HUES48 (cell line): ENCODE results near the gene NHSL1.

ENCODE experiments used
- H3K27ac ChIP-seq: one replicate; pipeline ENCODE4 v1.7.0; 2013; ENCODE audit warnings: low read depth, low read length, inconsistent platforms
- H3K27me3 ChIP-seq: 2 replicates; pipeline ENCODE4 v1.6.1; 2013; ENCODE audit warnings: mild to moderate bottlenecking, low read length; ENCODE audit not compliant: control insufficient read depth, insufficient read depth
- H3K36me3 ChIP-seq: 2 replicates; pipeline ENCODE4 v1.6.1; 2013; ENCODE audit warnings: low read length; ENCODE audit not compliant: control insufficient read depth, insufficient read depth
- H3K4me1 ChIP-seq: 2 replicates; pipeline ENCODE4 v1.6.1; 2013; ENCODE audit warnings: mild to moderate bottlenecking, low read length; ENCODE audit not compliant: control insufficient read depth, insufficient read depth
- H3K4me3 ChIP-seq: 2 replicates; pipeline ENCODE4 v1.5.1; 2013; ENCODE audit warnings: mild to moderate bottlenecking, low read depth, low read length
- H3K9ac ChIP-seq: 2 replicates; pipeline ENCODE4 v1.6.1; 2013; ENCODE audit warnings: mild to moderate bottlenecking, low read depth, low read length, moderate library complexity
- H3K9me3 ChIP-seq: 2 replicates; pipeline ENCODE4 v1.6.1; 2013; ENCODE audit warnings: low read length; ENCODE audit not compliant: control insufficient read depth, insufficient read depth

Gene NHSL1

DNA sequence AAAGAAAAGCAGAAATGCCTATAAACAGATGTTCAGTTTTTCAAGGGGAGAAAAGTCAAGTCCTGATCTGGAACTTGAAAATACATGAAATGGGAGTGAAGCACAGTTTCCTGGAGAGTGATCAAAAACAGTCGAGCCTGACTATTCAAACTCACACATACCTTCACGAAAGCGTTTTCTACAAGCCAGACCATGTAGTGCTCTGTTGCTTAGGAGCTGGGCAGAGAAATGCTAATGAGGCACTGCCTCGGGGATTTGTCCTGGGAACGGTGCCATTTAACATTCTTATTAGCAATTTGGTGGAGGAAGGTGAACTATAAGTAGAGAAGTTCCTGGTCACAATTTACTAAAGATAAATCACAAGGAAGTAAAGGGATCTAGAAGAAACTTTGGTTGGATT is 5.9 kb downstream of the NHSL1 start:
- Histone ChIP-seq H3K4me3 (no peak overlapping the region), H3K36me3 (peaks cover 4% of the 10 kb centered on the region; the same call in 1 of the 2 replicates), H3K9me3 (no peaks in the 10 kb centered on the region), H3K4me1 (peaks cover 48% of the 10 kb centered on the region), H3K9ac (no peak overlapping the region), H3K27me3 (no peaks in the 10 kb centered on the region), H3K27ac (peak overlapping the region; percentile 74)

DNA sequence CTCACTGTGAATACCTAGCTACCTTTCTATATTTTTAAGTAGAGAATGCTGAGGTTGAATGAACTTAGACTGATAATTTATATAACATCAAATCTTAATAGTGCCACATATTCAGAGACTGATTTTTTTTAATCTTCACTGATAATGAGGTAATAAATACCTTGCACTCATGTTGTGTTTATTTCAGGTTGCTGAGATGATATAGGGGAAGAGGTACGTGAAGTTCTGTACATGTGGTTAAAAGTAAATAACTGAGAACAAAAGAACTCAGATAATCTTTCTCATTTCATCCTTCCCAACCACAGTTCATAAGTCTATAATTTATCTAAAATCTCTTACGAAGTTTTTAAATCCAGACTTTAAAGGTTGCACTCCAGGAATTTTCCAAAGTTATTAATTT is 6.4 kb downstream of the NHSL1 start:
- peaks cover 42% of the 10 kb centered on the region for H3K4me1 ChIP-seq
- H3K9me3 ChIP-seq: no peaks in the 10 kb centered on the region
- peaks cover 4% of the 10 kb centered on the region; the same call in 1 of the 2 replicates for H3K36me3 ChIP-seq
- H3K9ac ChIP-seq: no peak overlapping the region
- H3K27me3 ChIP-seq: no peaks in the 10 kb centered on the region
- no peak overlapping the region for H3K4me3 ChIP-seq
- H3K27ac ChIP-seq: peak overlapping the region; percentile 74

DNA sequence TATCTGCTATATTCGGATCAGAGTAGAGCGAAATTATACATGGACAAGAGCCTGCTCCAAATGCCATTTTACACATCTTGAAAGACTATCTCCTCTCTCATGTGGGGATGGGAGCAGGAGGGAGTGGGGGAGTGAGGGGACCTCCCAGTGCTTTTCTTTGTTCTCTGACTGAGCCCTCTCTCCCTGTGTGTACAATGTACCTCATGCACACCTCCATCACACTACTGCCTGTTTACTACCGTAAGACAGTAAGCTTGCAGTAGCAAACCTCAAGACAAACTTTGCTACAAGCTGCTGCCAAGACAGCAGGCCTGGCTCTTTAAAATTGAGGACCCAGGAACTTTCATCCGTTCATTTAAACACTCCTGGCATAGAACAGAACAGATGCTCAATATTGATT is 7.2 kb downstream of the NHSL1 start:
- no peak overlapping the region; the same call in 1 of the 2 replicates for H3K4me3 ChIP-seq
- H3K9me3 ChIP-seq: no peaks in the 10 kb centered on the region
- peaks cover 4% of the 10 kb centered on the region; the same call in 1 of the 2 replicates for H3K36me3 ChIP-seq
- H3K27ac ChIP-seq: no peak overlapping the region
- no peak overlapping the region for H3K9ac ChIP-seq
- peaks cover 38% of the 10 kb centered on the region for H3K4me1 ChIP-seq
- no peaks in the 10 kb centered on the region for H3K27me3 ChIP-seq

DNA sequence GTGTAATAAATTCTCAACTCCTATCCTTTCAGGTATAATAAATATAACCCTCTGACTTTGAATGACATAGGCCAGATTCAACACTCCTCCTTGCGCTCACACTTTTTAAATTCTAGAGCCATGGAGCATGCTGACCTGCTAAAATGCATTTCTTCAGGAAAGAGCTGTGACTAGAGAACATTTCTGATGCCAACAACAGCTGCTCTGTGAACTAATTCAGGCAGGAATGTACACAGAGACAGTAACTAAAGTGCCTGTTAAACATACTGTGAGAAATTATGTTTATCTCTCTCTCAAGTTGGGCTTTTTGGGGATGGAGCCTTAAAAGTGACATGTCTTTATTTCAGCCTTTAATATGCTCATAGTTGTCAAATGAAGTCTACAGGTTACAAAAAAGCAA is 8.3 kb downstream of the NHSL1 start:
- no peak overlapping the region for H3K4me3 ChIP-seq
- H3K9ac ChIP-seq: no peak overlapping the region
- peaks cover 2% of the 10 kb centered on the region; the same call in 1 of the 2 replicates for H3K36me3 ChIP-seq
- H3K9me3 ChIP-seq: no peaks in the 10 kb centered on the region
- peaks cover 41% of the 10 kb centered on the region for H3K4me1 ChIP-seq
- H3K27me3 ChIP-seq: no peaks in the 10 kb centered on the region
- no peak overlapping the region for H3K27ac ChIP-seq

DNA sequence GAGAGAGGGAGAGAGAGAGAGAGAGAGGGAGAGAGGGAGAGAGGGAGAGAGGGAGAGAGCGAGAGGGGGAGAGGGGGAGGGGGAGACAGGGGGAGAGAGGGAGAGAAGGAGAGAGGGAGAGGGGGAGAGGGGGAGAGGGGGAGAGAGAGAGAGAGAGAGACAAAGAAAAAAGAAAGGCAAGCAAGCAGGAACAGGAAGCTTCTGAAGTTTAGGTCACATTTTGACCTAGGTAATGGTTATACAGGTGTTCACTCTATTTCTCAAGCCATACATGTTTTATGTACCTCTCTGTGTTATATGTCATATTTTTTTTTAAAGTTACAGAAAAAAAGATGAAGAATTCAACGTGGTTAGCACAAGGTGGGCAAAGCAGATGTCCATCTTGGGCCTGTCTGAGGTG is 9.4 kb downstream of the NHSL1 start:
- no peak overlapping the region for H3K4me3 ChIP-seq
- peaks cover 52% of the 10 kb centered on the region for H3K4me1 ChIP-seq
- H3K9me3 ChIP-seq: no peaks in the 10 kb centered on the region
- no peaks in the 10 kb centered on the region for H3K27me3 ChIP-seq
- H3K9ac ChIP-seq: no peak overlapping the region
- H3K27ac ChIP-seq: no peak overlapping the region
- H3K36me3 ChIP-seq: no peaks in the 10 kb centered on the region

DNA sequence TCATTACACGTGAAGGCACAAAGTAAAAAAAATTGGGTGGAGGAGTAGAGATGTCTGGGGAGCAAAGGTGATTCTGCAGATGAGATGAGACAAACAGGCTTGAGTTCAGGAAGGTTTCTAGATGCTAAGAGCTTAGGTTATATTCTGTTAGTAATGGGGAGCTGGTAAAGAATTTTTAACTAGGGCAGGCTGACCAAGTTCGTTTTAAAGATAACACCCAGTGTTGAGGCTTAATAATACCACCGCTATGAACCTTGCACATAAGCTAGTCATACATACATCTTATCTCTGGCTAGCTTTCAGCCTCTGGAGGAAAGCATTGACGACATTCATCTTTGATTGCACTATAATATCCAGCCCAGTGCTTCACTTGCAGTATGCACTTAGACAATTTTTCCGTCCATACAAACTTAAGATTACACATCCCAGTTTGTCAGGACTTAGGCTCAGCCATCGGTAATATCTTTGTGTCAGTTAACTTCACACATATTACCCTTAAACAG is 12.1 kb downstream of the NHSL1 start:
- H3K4me1 ChIP-seq: peaks cover 45% of the 10 kb centered on the region
- no peaks in the 10 kb centered on the region for H3K9me3 ChIP-seq
- H3K36me3 ChIP-seq: no peaks in the 10 kb centered on the region
- peak overlapping the region; percentile 82 for H3K27ac ChIP-seq
- no peak overlapping the region for H3K4me3 ChIP-seq
- H3K27me3 ChIP-seq: no peaks in the 10 kb centered on the region
- H3K9ac ChIP-seq: no peak overlapping the region

DNA sequence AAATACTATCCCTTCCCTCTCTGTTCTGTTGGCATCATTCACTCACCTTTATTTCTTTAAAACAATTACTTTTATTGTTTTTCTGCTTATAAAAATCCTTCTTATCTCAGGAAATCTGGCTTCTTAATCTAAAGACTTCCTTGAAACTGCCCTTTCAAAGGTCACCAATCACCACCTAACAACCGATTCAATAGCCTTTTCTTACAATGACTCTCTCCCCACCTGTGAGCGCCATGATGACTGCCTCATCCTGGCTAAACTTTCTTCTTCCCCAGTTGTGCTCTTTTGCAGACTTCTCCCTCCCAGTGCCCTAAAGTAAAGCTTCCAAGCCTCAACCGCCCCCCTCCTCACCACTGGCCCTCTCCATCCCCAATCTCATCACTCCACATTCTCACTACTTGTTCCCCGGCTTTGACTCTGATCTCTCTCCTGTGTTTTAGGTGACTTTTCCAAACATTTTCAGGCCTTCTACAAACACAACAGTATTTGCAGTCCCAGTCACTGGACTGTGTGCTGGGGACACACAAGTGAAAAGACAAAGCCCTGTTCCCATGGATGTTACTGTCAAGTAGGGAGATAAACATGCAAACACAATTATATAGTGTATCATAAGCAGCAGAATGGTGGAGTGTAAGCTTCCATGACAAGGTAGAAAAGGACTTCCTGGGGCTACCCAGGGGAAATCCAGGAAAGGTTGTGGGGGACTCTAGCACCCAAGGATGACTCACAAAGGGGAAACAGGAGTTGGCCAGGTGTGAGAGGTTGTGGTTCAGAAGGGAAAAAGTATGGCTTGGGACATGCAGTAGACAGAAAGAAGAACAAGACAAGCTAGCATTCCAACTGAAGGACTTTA is 12.8 kb downstream of the NHSL1 start:
- H3K36me3 ChIP-seq: no peaks in the 10 kb centered on the region
- H3K27me3 ChIP-seq: no peaks in the 10 kb centered on the region
- H3K27ac ChIP-seq: peak overlapping the region; percentile 82
- no peak overlapping the region for H3K4me3 ChIP-seq
- no peaks in the 10 kb centered on the region for H3K9me3 ChIP-seq
- peaks cover 41% of the 10 kb centered on the region for H3K4me1 ChIP-seq
- H3K9ac ChIP-seq: 0 out of 2 replicates have a peak overlapping the region, but pooled peaks have one; percentile 16

DNA sequence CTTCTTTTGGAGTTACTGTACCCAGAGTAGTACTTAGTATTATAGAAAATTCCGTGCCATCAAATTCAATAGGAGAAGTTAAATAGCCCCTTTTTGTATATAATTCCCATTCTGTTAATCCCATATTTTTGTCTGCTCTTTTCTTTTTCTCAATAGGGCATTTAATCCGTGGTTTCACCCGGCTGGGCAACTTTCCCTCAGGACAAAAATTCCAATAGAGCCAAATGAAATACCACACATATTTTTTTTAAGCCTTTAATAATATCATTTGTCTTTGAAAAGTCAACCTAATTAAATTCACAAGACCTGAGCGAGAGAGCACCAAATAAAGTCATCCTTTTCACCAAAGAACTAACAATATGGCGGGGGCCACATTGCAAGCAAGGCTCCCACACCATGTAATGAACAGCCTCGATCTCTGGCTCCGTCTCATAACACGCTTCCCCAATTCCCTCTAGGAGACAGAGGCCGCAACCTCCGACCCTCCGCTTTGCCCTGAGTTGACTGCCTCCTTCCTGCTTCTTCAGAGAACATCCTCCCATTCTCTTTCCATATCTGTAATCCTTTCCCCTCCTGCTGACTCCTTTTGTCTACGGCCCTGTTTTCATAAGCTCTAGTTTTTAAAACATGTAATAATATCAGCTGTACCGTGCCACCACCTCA is 13.6 kb downstream of the NHSL1 start:
- Histone ChIP-seq H3K36me3 (no peaks in the 10 kb centered on the region), H3K4me1 (peaks cover 44% of the 10 kb centered on the region), H3K27ac (peak overlapping the region; percentile 82), H3K4me3 (peak overlapping the region; percentile 53), H3K9me3 (no peaks in the 10 kb centered on the region), H3K9ac (peak overlapping the region; percentile 76; the same call in 1 of the 2 replicates), H3K27me3 (no peaks in the 10 kb centered on the region)

DNA sequence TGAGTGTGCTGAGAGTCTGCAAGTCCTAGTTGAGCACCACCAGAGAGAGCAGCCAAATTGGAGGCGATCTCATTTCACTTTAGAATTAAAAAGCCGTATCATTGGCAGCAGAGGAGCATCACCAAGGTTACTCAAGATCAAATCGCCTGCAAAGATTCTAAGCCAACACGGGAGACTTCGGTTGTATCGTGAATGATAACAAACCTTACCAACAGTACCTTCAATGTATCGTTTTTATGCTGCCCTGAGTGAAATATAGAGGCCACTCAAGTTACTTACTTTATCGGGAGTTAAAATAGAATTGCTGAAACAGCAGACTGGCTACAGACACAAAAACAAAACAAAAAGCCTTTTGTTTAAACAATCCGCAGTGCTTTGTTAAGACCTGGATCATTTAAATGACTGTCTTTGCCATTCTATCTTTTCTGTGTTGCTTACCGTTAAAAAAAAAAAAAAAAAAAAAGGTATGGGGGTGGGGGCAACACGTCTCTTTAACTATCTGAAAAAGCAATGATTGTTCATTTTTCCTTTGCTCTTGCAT is 14.2 kb downstream of the NHSL1 start:
- Histone ChIP-seq H3K4me1 (peaks cover 44% of the 10 kb centered on the region), H3K9me3 (no peaks in the 10 kb centered on the region), H3K9ac (peak overlapping the region; percentile 76), H3K36me3 (no peaks in the 10 kb centered on the region), H3K27me3 (no peaks in the 10 kb centered on the region), H3K4me3 (peak overlapping the region; percentile 53), H3K27ac (peak overlapping the region; percentile 82)

DNA sequence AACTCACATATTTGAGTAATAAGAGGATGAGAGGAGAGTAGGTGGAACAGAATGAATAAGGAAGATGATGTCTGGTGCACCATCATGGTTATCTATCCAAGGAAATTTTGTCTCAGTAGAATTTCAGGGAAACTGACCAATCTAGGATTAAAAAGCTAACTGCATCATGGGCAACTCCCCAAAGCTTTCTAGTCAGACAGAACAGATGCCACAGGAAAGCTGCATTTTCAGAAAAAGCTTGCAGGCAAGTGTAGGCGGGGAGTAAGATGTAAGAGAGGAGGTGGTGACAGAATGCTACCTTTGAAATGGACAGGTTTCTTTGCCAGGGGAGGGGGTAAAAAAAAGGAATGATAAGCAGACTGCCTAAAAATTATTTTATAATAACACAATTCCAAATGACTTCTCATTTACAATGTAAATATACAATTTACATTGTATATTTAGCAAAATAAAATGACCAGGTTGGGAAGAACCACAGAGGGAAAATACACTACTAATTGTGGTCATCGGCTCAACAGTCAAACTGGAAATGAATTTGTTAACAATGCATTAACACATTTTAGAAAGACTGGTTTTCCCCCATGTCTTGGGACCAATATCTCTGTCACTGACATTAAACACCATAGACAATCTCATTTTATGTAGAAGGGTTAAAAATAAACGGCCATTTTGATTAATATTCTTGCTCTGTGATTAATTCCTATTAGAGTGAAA is 15.1 kb downstream of the NHSL1 start:
- H3K27ac ChIP-seq: peak overlapping the region; percentile 82
- no peaks in the 10 kb centered on the region for H3K27me3 ChIP-seq
- peak overlapping the region; percentile 53; the same call in 1 of the 2 replicates for H3K4me3 ChIP-seq
- H3K36me3 ChIP-seq: no peaks in the 10 kb centered on the region
- no peaks in the 10 kb centered on the region for H3K9me3 ChIP-seq
- peak overlapping the region; percentile 76; the same call in 1 of the 2 replicates for H3K9ac ChIP-seq
- H3K4me1 ChIP-seq: peaks cover 44% of the 10 kb centered on the region
